ENCODE measurements around the gene RALGPS1.
A peak's percentile ranks its signal among the peaks of the same experiment; 100 is the strongest.

RALGPS1 gene

DNA sequence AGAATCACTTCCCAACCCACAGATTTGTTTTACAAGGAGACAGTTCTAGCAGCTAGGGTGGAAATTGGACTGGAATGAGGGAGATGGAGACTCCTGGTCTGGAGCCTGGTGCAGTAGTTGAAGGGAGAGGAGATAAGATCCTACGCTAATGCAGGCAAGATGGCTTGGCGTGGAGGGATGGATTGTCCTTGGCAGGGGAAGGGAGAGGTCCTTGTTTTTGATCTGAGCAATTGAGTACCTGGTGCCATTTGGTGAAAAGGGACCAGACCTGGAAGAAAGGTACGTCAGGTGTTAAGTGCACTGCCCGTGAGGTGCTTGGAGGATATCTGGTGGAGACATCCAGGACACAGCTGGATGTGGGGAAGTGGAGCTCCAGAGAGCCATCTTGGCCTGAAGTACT is 172.2 kb downstream of the RALGPS1 start:
- no peak overlapping the region for H3K27ac ChIP-seq
- TF ChIP-seq, protein P1, sequence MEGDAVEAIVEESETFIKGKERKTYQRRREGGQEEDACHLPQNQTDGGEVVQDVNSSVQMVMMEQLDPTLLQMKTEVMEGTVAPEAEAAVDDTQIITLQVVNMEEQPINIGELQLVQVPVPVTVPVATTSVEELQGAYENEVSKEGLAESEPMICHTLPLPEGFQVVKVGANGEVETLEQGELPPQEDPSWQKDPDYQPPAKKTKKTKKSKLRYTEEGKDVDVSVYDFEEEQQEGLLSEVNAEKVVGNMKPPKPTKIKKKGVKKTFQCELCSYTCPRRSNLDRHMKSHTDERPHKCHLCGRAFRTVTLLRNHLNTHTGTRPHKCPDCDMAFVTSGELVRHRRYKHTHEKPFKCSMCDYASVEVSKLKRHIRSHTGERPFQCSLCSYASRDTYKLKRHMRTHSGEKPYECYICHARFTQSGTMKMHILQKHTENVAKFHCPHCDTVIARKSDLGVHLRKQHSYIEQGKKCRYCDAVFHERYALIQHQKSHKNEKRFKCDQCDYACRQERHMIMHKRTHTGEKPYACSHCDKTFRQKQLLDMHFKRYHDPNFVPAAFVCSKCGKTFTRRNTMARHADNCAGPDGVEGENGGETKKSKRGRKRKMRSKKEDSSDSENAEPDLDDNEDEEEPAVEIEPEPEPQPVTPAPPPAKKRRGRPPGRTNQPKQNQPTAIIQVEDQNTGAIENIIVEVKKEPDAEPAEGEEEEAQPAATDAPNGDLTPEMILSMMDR (conservative IDR thresholded peaks at IDR 0.05): no peak

DNA sequence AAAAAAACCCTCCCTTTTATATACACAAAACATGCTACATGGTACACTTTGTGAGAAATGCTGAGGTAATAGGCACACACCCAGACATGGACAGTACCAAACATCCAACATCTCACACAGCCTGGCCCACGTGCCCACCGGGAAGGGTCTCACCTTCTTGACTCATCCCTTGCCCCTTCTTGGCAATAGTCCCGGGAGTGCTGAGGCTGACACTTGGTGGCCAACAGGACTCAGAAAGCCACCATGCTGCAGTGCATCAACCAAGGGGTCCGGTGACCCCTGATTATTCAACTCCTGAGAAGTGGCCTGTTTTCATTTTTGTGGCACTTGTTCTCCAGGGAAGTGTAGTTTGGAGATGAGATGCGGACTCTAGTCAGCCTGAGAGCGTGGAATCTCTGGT is 172.8 kb downstream of the RALGPS1 start:
- no peak overlapping the region for H3K27ac ChIP-seq
- TF ChIP-seq, protein P1 (conservative IDR thresholded peaks at IDR 0.05): no peak

DNA sequence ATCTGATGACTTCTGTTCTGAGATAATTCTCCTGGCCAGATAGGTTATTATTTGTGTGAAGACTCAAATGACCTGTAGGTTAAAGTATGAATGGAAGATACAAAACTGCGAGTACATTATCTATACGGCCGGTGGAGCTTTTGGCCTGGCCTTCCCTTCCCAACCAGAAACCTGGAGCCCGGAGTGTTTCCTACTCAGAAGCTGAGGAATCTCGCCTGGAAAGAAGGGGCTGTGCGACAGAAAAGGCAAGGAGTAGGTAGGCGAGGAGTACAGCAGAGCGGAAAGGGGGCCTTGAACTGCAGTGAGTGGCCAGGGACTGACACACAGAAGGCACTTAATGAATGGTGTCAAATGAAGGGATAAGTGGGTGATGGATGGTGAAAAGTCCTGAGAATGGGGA is 173.3 kb downstream of the RALGPS1 start:
- no peak overlapping the region for H3K27ac ChIP-seq
- TF ChIP-seq, protein P1 (conservative IDR thresholded peaks at IDR 0.05): no peak

DNA sequence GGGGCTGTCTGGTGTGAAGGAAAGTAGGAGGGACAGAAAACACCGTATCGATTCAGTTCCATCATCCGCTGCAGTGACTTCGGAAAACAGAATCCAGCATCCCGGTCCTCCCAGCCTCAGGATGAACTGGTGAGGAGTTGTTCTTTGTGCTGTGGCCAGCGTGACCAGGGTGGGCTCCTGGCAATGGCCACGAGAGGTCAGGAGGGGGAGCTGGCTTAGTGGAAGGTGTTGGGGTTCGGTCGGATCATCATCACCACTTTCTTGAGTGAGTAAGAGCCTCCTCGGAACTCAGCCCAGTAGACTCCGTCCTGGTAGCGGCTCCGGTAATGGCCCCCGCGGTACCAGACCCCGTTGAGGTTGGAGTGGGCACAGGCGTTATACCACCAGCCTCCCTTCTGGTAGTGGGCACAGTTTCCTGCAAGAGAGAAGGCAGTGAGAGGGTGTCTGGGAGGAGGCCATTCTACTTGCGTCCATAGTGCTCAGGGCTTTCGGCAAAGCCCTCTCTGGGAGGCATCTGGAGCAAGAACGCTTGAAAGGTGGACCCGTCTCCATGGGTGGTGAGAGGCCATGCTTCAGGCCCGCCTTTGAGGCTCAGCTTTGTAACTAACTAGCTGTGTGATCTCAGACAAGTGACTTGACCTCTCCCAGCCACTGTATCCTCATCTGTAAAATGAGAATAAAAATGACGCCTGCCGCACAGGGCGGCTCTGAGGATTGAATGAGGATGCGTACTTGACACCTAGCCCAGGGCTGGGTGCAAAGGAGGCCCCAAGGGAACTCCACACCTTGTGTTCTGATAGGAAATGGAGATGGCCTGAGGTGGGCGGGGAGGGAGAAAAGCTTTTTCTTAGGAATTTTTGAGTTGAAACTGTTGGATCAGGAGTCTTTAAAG is 174.4 kb downstream of the RALGPS1 start:
- peak overlapping the region; percentile 64 for H3K27ac ChIP-seq
- TF ChIP-seq, protein P1 (conservative IDR thresholded peaks at IDR 0.05): no peak

DNA sequence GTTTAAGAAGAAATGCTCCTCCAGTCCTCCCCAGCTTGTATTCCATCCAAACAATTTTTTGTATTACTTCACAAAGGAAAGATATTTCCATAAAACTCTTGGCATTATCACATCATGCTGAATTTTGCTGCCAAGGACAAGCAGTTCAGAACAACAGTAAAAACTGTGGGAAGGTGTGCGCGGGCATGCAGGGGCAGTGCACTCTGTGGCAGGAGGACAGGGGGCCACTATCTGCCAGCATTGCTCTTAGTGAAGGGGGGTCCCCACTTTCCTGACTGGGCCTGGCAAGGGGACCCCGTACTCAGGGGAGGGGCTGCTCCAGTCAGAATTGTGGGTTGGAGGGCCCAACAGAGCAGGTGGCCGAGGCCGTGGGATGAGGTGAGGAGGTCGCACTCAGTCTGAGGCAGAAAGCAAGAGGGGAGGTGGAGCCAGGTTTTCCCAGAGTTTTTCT is 175.1 kb downstream of the RALGPS1 start:
- TF ChIP-seq, protein P1 (conservative IDR thresholded peaks at IDR 0.05): no peak
- peak overlapping the region; percentile 64 for H3K27ac ChIP-seq

DNA sequence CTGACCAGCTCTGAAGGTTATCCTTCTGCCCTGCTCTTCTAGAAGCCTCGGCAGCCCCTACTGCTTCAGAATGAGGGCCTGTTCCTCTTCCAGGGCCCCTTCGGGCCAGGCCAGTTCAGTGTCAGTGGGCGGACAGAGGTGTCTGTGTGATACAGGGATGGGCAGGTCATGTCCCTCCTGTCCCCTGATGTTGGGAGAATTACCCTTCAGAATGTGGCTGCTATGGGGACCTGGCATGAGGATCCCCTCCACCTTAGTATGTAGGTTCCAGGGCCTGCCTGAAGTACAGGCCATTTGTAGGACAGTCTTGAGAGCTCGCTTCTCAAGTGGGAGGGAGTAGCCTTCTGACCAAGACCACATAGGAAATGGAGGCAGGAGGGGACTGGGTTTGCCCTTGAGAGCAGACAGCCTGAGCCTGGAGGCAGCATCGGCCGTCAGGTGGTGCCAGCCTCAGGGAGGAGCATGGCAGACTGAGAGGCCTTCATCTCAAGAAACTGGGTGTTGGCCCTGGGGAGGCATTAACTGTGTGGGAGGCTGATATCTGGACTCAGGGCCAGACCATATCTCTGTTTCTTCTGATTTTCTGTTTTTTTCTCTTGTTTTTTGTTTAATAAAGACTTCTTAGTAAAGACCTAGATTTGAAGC is 175.9 kb downstream of the RALGPS1 start:
- peak overlapping the region; percentile 64 for H3K27ac ChIP-seq
- TF ChIP-seq, protein P1 (conservative IDR thresholded peaks at IDR 0.05): no peak

DNA sequence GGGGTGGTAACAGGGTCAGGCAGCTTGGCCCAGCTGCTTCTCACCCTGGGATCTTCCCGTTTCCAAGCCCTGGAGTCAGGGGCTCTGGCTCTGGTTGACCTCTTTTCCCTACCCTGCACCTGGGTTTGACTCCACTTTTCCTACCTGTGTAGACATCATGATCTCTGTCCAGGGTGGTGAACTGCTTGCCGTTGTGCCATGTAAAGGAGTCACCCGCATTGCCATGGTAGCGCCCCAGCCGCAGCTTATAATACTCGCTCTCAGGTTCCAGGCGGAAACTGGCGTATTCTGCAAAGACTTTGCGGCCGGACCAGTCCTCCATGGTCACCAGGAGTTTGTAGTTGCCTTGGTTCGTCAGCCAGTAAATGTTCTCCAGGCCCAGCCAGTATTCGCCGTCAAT is 176.9 kb downstream of the RALGPS1 start:
- H3K27ac ChIP-seq: no peak overlapping the region
- TF ChIP-seq, protein P1 (conservative IDR thresholded peaks at IDR 0.05): no peak

Measured in VCaP (cell line).